ENCODE data around the gene PKP2. TPM values are rescaled to one million over a fixed set of nuclear protein-coding genes. Genes with fewer than 3 reads are reported as not detected.

Gene PKP2
- total RNA-seq, 1 experiment from 2014 or later: not detected

GRCh38 chr12:32785557-32785956 is 111.0 kb downstream of the PKP2 start:
- Histone ChIP-seq H3K4me3 (ENCODE audit: low read length) (no peak overlapping the region), H3K27me3 (ENCODE audit: low read length) (no peaks in the 10 kb centered on the region), H3K4me2 (ENCODE audit: low read depth, low read length, poor library complexity, severe bottlenecking) (no peak overlapping the region), H3K36me3 (ENCODE audit: insufficient read depth, low read length) (no peaks in the 10 kb centered on the region), H2AFZ (ENCODE audit: low read length) (no peak overlapping the region), H3K9me2 (replicated peaks; ENCODE audit: insufficient read depth, low read length) (no peaks in the 10 kb centered on the region), H3K9ac (ENCODE audit: low read length) (no peak overlapping the region), H3K27ac (ENCODE audit: low read length) (no peak overlapping the region), H3K9me3 (ENCODE audit: low read length) (no peaks in the 10 kb centered on the region), H4K20me1 (ENCODE audit: insufficient read depth, low read depth, low read length) (no peaks in the 10 kb centered on the region), H3K79me2 (ENCODE audit: low read length) (no peaks in the 10 kb centered on the region), H3K4me1 (ENCODE audit: low read length) (no peaks in the 10 kb centered on the region)
- DNase-seq: no peak

- H3K36me3 ChIP-seq (ENCODE audit: insufficient read depth, low read length): no peaks in the 10 kb centered on the region
- H3K4me1 ChIP-seq (ENCODE audit: low read length): no peaks in the 10 kb centered on the region
- H4K20me1 ChIP-seq (ENCODE audit: insufficient read depth, low read depth, low read length): no peaks in the 10 kb centered on the region
- no peak overlapping the region for H3K4me3 ChIP-seq (ENCODE audit: low read length)
- H3K79me2 ChIP-seq (ENCODE audit: low read length): no peaks in the 10 kb centered on the region
- no peak overlapping the region for H3K27ac ChIP-seq (ENCODE audit: low read length)
- H3K27me3 ChIP-seq (ENCODE audit: low read length): no peaks in the 10 kb centered on the region
- DNase-seq: no peak
- no peak overlapping the region for H3K9ac ChIP-seq (ENCODE audit: low read length)
- H3K4me2 ChIP-seq (ENCODE audit: low read depth, low read length, poor library complexity, severe bottlenecking): no peak overlapping the region
- no peaks in the 10 kb centered on the region for H3K9me2 ChIP-seq (replicated peaks; ENCODE audit: insufficient read depth, low read length)
- H3K9me3 ChIP-seq (ENCODE audit: low read length): no peaks in the 10 kb centered on the region
- H2AFZ ChIP-seq (ENCODE audit: low read length): no peak overlapping the region
Observed at GRCh38 chr12:32783029-32783428, 113.5 kb downstream of the PKP2 start.

- no peak overlapping the region for H2AFZ ChIP-seq (ENCODE audit: low read length)
Observed at GRCh38 chr12:32780071-32780470, 116.5 kb downstream of the PKP2 start.

GRCh38 chr12:32777691-32778175 is 118.8 kb downstream of the PKP2 start:
- no peaks in the 10 kb centered on the region for H4K20me1 ChIP-seq (ENCODE audit: insufficient read depth, low read depth, low read length)
- H3K4me3 ChIP-seq (ENCODE audit: low read length): no peak overlapping the region
- DNase-seq: no peak
- H3K9ac ChIP-seq (ENCODE audit: low read length): no peak overlapping the region
- H2AFZ ChIP-seq (ENCODE audit: low read length): no peak overlapping the region
- no peaks in the 10 kb centered on the region for H3K9me3 ChIP-seq (ENCODE audit: low read length)
- H3K27me3 ChIP-seq (ENCODE audit: low read length): no peaks in the 10 kb centered on the region
- no peaks in the 10 kb centered on the region for H3K4me1 ChIP-seq (ENCODE audit: low read length)
- H3K9me2 ChIP-seq (replicated peaks; ENCODE audit: insufficient read depth, low read length): no peaks in the 10 kb centered on the region
- H3K79me2 ChIP-seq (ENCODE audit: low read length): no peaks in the 10 kb centered on the region
- no peak overlapping the region for H3K27ac ChIP-seq (ENCODE audit: low read length)
- H3K36me3 ChIP-seq (ENCODE audit: insufficient read depth, low read length): no peaks in the 10 kb centered on the region
- H3K4me2 ChIP-seq (ENCODE audit: low read depth, low read length, poor library complexity, severe bottlenecking): no peak overlapping the region

More at GRCh38 chr12:32780071-32780470, 116.5 kb downstream of the PKP2 start:
- no peak overlapping the region for H3K27ac ChIP-seq (ENCODE audit: low read length)
- no peaks in the 10 kb centered on the region for H3K36me3 ChIP-seq (ENCODE audit: insufficient read depth, low read length)
- no peaks in the 10 kb centered on the region for H4K20me1 ChIP-seq (ENCODE audit: insufficient read depth, low read depth, low read length)
- H3K4me1 ChIP-seq (ENCODE audit: low read length): no peaks in the 10 kb centered on the region
- no peaks in the 10 kb centered on the region for H3K9me2 ChIP-seq (replicated peaks; ENCODE audit: insufficient read depth, low read length)
- no peak overlapping the region for H3K4me2 ChIP-seq (ENCODE audit: low read depth, low read length, poor library complexity, severe bottlenecking)
- no peaks in the 10 kb centered on the region for H3K27me3 ChIP-seq (ENCODE audit: low read length)
- no peak overlapping the region for H3K9ac ChIP-seq (ENCODE audit: low read length)
- no peak for DNase-seq
- H3K4me3 ChIP-seq (ENCODE audit: low read length): no peak overlapping the region
- no peaks in the 10 kb centered on the region for H3K79me2 ChIP-seq (ENCODE audit: low read length)
- H3K9me3 ChIP-seq (ENCODE audit: low read length): no peaks in the 10 kb centered on the region

- Histone ChIP-seq H3K9me2 (replicated peaks; ENCODE audit: insufficient read depth, low read length) (no peaks in the 10 kb centered on the region), H3K27ac (ENCODE audit: low read length) (no peak overlapping the region), H2AFZ (ENCODE audit: low read length) (no peak overlapping the region), H3K27me3 (ENCODE audit: low read length) (no peaks in the 10 kb centered on the region), H3K4me2 (ENCODE audit: low read depth, low read length, poor library complexity, severe bottlenecking) (no peak overlapping the region), H3K9me3 (ENCODE audit: low read length) (no peaks in the 10 kb centered on the region), H4K20me1 (ENCODE audit: insufficient read depth, low read depth, low read length) (no peaks in the 10 kb centered on the region), H3K9ac (ENCODE audit: low read length) (no peak overlapping the region), H3K79me2 (ENCODE audit: low read length) (no peaks in the 10 kb centered on the region), H3K4me3 (ENCODE audit: low read length) (no peak overlapping the region), H3K4me1 (ENCODE audit: low read length) (no peaks in the 10 kb centered on the region), H3K36me3 (ENCODE audit: insufficient read depth, low read length) (no peaks in the 10 kb centered on the region)
- no peak for DNase-seq
Observed at GRCh38 chr12:32777159-32777558, 119.4 kb downstream of the PKP2 start.

GRCh38 chr12:32776258-32776657 is 120.3 kb downstream of the PKP2 start:
- no peaks in the 10 kb centered on the region for H3K79me2 ChIP-seq (ENCODE audit: low read length)
- DNase-seq: no peak

GRCh38 chr12:32773691-32774090 is 122.9 kb downstream of the PKP2 start:
- no peak for DNase-seq
- no peak overlapping the region for H3K9ac ChIP-seq (ENCODE audit: low read length)
- H3K4me3 ChIP-seq (ENCODE audit: low read length): no peak overlapping the region
- H3K9me3 ChIP-seq (ENCODE audit: low read length): no peaks in the 10 kb centered on the region
- H2AFZ ChIP-seq (ENCODE audit: low read length): no peak overlapping the region
- no peaks in the 10 kb centered on the region for H3K9me2 ChIP-seq (replicated peaks; ENCODE audit: insufficient read depth, low read length)
- H3K79me2 ChIP-seq (ENCODE audit: low read length): no peaks in the 10 kb centered on the region
- no peak overlapping the region for H3K4me2 ChIP-seq (ENCODE audit: low read depth, low read length, poor library complexity, severe bottlenecking)
- H4K20me1 ChIP-seq (ENCODE audit: insufficient read depth, low read depth, low read length): no peaks in the 10 kb centered on the region
- H3K27me3 ChIP-seq (ENCODE audit: low read length): no peaks in the 10 kb centered on the region
- no peaks in the 10 kb centered on the region for H3K4me1 ChIP-seq (ENCODE audit: low read length)
- no peak overlapping the region for H3K27ac ChIP-seq (ENCODE audit: low read length)
- H3K36me3 ChIP-seq (ENCODE audit: insufficient read depth, low read length): no peaks in the 10 kb centered on the region

More at GRCh38 chr12:32776258-32776657, 120.3 kb downstream of the PKP2 start:
- Histone ChIP-seq H3K36me3 (ENCODE audit: insufficient read depth, low read length) (no peaks in the 10 kb centered on the region), H3K4me2 (ENCODE audit: low read depth, low read length, poor library complexity, severe bottlenecking) (no peak overlapping the region), H3K9ac (ENCODE audit: low read length) (no peak overlapping the region), H2AFZ (ENCODE audit: low read length) (no peak overlapping the region), H3K9me2 (replicated peaks; ENCODE audit: insufficient read depth, low read length) (no peaks in the 10 kb centered on the region), H4K20me1 (ENCODE audit: insufficient read depth, low read depth, low read length) (no peaks in the 10 kb centered on the region), H3K27me3 (ENCODE audit: low read length) (no peaks in the 10 kb centered on the region), H3K4me1 (ENCODE audit: low read length) (no peaks in the 10 kb centered on the region), H3K9me3 (ENCODE audit: low read length) (no peaks in the 10 kb centered on the region), H3K27ac (ENCODE audit: low read length) (no peak overlapping the region), H3K4me3 (ENCODE audit: low read length) (no peak overlapping the region)

GRCh38 chr12:32770141-32770540 is 126.4 kb downstream of the PKP2 start:
- H3K4me3 ChIP-seq (ENCODE audit: low read length): no peak overlapping the region
- no peaks in the 10 kb centered on the region for H4K20me1 ChIP-seq (ENCODE audit: insufficient read depth, low read depth, low read length)
- H3K9me2 ChIP-seq (replicated peaks; ENCODE audit: insufficient read depth, low read length): no peaks in the 10 kb centered on the region
- no peaks in the 10 kb centered on the region for H3K36me3 ChIP-seq (ENCODE audit: insufficient read depth, low read length)
- H3K4me2 ChIP-seq (ENCODE audit: low read depth, low read length, poor library complexity, severe bottlenecking): no peak overlapping the region
- H3K27ac ChIP-seq (ENCODE audit: low read length): no peak overlapping the region
- DNase-seq: no peak
- no peaks in the 10 kb centered on the region for H3K4me1 ChIP-seq (ENCODE audit: low read length)
- no peaks in the 10 kb centered on the region for H3K27me3 ChIP-seq (ENCODE audit: low read length)
- H3K9ac ChIP-seq (ENCODE audit: low read length): no peak overlapping the region
- H3K79me2 ChIP-seq (ENCODE audit: low read length): no peaks in the 10 kb centered on the region
- no peaks in the 10 kb centered on the region for H3K9me3 ChIP-seq (ENCODE audit: low read length)
- no peak overlapping the region for H2AFZ ChIP-seq (ENCODE audit: low read length)

GRCh38 chr12:32768518-32768917 is 128.1 kb downstream of the PKP2 start:
- Histone ChIP-seq H3K9me2 (replicated peaks; ENCODE audit: insufficient read depth, low read length) (no peaks in the 10 kb centered on the region), H3K36me3 (ENCODE audit: insufficient read depth, low read length) (no peaks in the 10 kb centered on the region), H3K9ac (ENCODE audit: low read length) (no peak overlapping the region), H3K4me2 (ENCODE audit: low read depth, low read length, poor library complexity, severe bottlenecking) (no peak overlapping the region), H3K79me2 (ENCODE audit: low read length) (no peaks in the 10 kb centered on the region), H3K4me3 (ENCODE audit: low read length) (no peak overlapping the region), H2AFZ (ENCODE audit: low read length) (no peak overlapping the region), H3K27ac (ENCODE audit: low read length) (no peak overlapping the region), H4K20me1 (ENCODE audit: insufficient read depth, low read depth, low read length) (no peaks in the 10 kb centered on the region), H3K27me3 (ENCODE audit: low read length) (no peaks in the 10 kb centered on the region), H3K4me1 (ENCODE audit: low read length) (no peaks in the 10 kb centered on the region), H3K9me3 (ENCODE audit: low read length) (no peaks in the 10 kb centered on the region)
- no peak for DNase-seq

Data from Karpas-422 (cell line).